GM18861 (cell line): ENCODE data around the gene COG4.
"Not testable (repeated sequence)": the region's sequence is repeated elsewhere in the genome, so short reads cannot be mapped to it uniquely, and the experiment has no call there.

ENCODE experiments used
- ATAC-seq: cut with Tn5 transposase; IDR thresholded peaks from one replicate; pipeline ENCODE4 v1.9.1; 2021; ENCODE audit not compliant: unreplicated experiment

The COG4 gene

DNA sequence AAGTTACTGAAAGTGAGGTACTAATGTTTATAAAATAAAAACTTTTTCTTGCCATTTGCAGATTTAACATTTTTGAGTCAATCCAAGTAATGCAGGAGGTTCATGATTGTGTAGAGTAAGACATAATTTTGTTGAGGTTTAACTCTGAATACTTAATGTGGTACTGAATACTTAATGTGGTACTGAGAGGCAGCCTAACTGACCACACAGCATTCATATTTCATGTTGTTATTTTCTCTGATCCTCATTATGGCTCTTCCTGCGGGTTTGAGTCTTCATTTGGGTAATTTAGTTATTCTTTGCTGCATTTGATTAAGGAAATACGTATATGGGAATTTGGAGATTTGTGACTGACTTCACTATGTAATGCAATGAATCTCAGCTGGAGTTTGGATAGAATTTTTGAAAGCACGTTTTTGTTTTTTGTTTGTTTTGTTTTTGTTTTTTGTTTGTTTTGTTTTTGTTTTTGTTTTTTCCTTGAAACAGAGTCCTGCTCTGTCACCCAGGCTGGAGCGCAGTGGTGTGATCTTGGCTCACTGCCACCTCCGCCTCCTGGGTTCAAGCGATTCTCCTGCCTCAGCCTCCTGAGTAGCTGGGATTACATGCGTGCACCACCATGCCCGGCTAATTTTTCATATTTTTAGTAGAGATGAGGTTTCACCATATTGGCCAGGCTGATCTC is 4.1 kb upstream of the COG4 start:
- ATAC-seq: no peak

DNA sequence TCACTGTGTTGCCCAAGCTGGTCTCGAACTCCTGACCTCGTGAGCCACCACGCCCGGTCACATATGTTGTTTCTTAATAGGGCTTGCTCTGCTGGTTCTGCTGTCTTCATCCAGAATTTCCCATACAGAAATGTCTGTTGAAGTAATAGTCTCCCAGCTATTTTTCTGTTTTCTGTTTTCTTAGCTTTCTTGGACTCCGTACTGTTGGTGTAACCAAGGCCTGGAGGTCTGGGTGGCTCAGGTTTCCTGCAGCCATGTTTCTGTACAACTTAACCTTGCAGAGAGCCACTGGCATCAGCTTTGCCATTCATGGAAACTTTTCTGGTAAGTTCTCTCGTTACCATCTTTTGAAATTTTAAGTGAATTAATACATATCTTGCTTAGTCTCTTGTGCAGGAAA is 3.0 kb upstream of the COG4 start:
- no peak for ATAC-seq

DNA sequence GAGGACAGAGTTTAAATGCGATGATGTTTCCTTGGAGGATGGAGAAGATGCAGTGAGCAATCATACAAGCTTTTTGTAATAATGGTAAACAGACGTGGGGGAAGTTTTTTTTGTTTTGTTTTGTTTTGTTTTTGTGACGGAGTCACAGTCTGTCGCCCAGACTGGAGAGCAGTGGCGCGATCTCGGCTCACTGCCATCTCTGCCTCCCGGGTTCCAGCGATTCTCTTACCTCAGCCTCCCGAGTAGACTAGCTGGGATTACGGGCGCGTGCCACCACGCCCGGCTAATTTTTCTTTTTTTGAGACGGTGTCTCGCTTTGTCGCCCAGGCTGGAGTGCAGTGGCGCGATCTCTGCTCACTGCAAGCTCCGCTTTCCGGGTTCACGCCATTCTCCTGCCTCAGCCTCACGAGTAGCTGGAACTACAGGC is 1.1 kb upstream of the COG4 start:
- ATAC-seq: not testable (repeated sequence)

DNA sequence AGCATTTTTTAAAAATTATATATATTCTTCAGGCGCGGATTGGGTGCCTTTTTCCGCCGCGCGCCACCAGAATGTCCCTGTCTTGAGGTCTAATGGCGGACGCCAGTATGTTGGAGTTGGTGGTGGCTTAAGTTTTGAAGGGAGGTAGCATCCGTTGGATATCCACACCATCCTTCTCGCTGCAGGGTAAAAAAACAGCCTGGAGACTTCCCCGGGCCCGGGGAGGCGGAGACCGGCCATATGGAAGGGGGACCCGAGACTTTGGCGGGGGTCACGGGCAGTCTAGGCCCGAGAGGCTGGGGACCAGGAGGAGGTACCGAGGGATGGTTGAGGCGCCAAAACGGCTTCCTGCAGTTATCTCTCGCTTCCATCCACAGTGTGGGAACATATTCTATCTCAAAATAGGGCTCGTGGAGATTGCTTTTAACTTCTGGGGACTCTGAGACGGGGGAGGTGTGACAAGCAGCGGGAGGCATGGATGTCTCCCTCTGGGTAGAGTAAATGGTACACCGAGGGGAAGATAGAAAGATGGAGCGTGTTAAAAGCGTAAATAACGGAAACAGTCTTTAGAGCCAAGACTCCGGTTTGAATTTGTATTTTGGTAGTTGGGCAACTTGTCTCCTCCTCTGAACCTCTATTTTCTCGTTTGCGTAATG is 517 bp upstream of the COG4 start, which contains the start of gene SF3B3:
SF3B3 (plus strand) TSS at position 74 of the 656 bp plus-strand sequence. CDS start 2,841 bp downstream, outside the sequence.
- ATAC-seq: peak; percentile 35

DNA sequence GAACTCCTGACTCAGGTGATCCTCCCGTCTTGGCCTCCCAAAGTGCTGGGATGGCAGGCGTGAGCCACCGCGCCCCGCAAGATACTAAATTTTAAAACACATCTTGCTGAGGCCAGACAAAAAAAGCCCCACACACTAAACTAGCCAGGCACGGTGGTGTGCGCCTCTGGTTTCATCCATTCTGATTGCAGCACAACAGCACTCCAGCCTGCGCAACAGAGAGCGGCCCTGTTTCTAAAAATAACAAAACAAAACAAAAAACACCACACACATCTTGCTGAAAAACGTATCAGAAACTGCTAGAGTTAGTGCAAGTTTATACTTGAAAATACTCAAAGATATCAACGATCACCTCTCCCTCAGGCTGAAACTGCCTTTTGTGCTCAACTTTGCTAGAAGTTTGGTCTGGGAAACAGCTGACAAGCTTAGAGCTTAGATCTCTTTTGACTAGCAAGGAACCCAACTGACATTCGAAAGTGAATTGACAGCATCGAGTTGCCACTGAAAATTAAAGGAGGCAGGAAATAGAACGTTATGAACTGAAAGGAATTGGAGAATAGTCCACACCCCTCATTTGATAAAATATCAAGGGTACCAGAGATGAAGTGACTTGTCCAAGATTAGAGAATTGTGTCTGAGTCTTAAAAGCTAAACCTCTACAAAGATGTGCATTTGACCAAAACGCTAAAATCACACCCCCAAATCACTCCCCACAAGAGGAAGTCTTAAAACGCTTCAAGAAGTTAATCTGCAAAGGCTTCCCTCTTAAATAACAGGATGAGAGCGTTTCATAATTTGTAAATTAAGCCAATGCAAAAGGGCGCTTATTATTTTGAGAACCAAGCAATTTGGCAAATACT is 908 bp downstream of the COG4 start:
- no peak for ATAC-seq

DNA sequence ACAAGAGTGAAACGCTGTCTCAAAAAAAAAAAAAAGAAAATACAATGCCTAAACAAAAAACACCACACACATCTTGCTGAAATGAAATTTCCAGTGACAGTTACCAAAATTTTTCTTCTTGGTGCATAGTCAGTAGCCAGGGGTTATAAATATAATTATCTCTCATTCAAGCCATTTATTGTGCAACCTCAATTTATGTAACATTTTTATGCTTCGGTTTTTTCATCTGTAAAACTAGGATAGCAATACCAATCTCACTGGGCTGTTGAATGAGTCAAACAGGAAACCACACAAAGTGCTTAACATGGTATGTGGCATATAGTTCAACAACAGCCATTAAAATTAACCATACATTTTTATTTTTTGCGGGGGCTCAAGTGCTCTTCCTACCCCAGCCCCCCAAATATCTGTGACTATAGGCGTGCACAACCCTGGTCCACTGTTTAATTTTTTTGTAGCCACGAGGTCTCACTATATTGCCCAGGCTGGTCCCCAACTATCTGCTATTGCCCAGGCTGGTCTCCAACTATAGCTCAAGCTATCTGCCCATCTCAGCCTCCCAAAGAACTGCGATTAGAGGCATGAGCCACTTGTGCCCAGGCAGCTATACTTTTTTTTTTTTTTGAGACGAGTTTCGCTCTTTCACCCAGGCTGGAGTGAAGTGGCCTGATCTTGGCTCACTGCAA is 2.6 kb downstream of the COG4 start:
- ATAC-seq: no peak

DNA sequence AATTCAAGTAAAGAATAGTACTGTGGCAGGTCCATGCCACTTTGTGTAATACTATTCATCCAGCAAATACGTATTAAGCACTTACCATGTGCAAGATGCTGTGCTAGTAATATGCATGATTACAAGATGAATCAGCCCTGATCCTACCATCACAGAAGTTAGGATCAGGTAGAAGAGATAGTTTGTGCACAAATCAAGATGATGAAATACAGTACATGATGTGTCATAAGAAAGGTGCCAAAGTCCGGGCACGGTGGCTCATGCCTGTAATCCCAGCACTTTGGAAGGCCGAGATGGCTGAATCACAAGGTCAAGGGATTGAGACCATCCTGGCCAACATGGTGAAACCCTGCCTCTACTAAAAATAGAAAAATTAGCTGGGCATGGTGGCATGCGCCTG is 10.9 kb downstream of the COG4 start:
- no peak for ATAC-seq

DNA sequence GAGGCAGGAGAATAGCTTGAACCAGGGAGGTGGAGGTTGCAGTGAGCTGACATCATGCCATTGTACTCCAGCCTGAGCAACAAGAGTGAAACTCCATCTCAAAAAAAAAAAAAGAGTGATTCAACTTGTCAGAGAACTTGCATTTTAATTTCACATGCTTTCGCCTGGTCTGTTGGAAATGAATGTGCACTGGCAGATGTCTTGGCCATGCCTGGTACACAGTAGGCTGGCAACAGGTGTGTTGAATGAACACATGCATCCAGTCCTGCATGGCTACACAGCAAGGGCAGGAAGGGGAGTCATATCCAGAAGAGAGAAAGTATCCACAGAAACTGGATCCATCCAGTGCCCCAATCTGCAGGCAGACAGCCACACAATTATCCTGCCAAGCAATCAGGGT is 11.5 kb downstream of the COG4 start:
- no peak for ATAC-seq

DNA sequence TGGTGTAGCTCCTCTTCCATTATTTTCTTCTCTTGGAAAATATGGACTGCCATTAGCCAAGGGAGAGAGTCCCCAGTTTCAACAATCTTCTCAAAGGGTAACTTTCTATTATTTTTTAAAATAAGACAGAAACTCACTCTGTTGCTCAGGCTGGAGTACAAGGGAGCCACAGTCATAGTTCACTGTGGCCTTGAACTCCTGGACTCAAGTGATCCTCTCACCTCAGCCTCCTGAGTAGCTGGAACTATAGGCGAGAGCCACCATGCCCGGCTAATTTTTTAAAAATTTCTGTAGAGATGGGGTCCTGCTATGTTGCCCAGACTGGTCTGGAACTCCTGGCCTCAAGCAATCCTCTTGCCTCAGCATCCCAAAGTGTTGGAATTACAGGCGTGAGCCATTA is 13.1 kb downstream of the COG4 start:
- no peak for ATAC-seq

DNA sequence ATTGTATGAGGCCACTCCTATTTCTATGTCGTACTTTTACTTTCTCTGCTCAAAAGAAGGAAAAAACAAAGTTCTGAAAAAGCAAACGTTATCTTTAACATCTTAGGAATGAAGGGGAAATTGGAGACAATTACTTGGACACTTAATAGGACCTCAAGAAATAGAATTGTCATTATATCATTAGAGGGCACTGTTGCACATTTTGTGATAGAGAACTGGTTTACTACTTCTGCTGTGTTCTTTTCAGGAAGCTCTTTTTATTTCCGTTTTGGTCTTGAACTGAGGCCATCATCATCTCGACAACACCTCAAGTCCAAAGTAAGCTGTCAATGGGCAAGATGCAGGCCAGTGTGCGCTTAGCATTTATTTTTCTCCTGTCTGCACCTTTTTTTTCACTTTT is 14.6 kb downstream of the COG4 start:
- no peak for ATAC-seq

DNA sequence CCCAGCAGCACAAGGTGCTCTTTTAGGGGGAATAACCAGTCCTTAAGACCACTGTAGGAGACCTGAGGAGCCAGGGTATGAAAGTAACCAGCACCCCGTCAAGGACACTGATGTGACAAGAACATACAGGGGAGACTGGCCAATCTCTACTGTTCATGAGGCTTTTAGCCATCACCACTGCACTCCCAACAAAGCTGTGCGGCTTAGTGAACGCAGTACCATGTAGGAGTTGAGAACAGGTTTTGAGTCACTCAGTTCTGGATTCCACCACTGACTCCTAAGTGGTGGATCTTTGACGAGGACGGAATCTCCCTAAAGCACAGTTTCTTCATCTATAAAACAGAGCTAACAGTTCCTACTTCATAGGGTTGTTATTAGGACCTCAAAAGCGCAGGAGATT is 26.8 kb downstream of the COG4 start:
- ATAC-seq: no peak

DNA sequence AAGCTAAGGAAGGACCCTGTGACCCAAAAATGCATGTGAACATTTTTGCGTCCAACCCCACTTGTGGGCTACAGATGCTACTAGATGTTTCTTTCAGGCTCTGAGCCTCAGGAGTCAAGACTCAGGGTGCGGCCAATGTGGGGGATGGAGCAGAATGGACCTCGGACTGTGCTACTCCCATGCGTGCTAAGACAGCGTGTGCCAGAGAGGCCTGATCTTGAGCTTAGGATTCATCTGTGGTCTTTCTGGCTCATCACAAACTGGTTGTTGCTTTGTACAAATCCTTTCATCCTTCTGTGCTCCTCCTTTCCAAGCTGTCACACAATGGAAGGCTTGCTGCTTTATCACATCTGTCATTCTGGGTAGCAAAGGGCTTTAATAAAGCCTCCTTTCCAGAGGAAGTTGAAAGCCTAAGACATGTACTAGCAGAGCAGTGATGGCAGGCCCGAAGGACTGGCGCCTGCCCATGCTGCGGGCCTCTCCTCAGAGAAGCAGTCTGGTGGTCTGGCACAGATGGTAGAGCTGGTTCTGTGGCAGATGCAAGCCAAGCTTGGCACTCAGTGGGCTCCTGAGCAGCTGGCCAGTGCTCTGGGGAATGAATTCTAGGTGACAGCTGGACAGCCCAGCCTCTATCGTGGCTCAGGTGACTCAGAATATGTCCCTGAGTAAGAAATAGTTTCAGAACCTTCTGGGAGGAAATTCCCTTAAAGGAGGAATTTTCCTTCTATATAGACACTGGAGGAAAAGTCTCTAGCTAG is 27.8 kb downstream of the COG4 start:
- no peak for ATAC-seq

DNA sequence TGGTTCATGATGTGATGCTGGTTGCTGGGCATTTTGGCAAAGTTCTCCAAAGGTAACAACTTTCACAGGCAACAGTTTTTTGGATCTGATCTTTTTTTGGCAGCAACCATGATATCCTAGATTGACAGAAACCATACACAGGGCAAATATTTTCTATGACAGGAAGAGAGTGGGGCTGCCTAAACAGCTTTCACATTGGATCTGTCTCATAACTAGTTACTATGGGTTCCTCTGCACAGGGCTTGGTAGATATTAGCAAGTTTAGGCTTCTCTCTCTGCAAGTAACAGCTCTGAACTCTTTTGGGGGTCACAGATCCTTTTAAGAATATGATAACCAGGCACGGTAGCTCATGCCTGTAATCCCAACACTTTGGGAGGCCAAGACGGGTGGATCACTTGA is 28.6 kb downstream of the COG4 start:
- ATAC-seq: no peak

DNA sequence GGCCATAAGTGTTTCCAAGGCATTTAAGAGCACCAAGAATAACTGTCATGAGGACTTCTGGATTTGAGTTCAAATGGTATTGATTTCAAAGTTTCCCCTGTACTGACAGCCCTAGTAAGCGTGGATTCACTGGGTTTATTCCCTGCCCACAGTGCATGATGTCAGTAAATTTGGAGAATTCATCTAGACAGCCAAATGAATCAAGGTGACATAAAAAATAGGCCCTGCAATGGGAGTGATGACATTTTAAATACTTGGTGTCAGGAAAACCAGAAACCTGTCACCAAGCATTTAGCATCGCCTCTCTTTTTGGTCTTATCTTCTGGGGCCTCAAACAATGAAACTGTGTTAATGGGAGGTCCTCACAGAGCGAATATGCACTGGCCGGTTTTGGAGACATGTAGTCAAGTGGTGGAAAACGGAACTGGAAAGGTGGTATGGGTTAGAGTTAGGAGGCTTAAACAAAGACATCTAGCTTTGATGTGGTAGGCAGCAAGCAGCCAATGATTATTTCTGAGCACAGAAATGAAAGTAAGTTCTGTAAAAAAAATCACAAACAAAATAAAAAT is 29.1 kb downstream of the COG4 start:
- ATAC-seq: no peak

DNA sequence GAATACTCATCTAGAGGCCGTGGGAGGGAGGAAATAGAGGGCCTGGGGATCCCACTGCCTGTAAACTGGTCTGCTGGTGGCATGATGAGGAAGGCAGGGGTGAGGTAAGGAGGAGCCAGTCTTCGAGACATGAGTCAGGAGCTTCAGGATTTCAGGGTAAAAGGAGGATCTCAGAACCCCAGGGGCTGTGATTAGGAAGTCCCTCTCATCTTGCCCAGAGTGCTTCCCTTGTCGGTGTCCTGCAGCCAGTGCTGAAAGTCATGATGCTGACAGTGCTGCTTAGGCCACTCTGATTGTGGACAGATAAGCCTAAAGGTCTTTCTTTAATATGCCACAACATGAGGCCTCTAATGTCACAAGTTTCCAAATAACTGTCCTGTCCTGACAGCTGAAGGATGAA is 29.6 kb downstream of the COG4 start:
- no peak for ATAC-seq

DNA sequence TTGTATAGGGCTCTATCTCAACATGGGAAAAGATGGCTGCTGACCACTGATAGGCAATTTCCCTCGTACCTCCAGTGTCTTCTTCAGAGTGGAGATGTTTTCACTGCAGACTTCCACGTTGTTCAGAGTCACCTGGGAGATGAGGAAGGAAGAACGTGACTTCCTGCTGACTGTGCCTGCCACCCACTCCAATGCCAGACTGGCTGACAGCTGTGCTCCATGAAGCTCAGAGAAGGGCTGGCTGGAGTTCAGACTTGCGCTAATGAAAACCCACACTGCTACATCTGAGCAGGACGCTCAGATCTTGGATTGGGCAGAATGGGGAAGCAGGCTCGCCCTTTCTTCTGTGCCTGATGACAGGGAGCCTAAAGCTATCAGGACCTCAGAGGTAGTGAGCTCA is 33.1 kb downstream of the COG4 start:
- no peak for ATAC-seq

DNA sequence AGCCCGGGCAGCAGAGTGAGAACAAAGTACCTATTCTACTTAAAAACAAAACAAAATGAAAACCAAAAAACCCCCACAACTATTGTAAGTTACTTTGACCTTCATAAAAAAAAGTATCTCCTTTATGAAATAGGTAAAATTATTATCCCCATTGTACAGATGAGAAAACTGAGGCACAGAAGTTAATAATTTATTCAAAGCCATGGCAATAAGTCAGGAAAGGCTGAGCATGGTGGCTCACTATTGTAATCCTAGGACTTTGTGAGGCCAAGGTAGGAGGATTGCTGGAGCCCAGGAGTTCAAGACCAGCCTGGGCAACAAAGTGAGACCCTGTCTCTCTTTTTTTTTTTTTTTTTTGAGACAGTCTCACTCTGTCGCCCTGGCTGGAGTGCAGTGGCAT is 38.5 kb downstream of the COG4 start:
- ATAC-seq: no peak

DNA sequence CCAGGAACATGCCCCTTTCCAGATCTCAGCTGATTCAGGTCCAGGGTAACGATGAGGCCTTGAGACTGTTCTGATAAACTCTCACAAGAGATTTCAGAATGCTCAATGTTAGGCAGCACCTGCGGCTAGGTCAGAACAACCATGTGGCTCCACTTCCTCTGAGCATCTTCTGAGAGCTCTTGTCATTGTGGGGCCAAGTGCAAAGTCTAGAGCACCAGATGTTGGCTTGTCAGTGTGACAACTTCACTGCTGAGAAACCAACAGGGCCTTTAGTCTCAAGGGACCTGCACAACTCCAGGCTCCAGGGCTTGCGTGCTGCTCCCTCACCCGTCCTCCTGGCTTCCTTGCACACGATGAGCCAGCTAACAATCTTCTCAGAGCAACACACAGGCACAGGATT is 39.9 kb downstream of the COG4 start:
- ATAC-seq: peak; percentile 78

DNA sequence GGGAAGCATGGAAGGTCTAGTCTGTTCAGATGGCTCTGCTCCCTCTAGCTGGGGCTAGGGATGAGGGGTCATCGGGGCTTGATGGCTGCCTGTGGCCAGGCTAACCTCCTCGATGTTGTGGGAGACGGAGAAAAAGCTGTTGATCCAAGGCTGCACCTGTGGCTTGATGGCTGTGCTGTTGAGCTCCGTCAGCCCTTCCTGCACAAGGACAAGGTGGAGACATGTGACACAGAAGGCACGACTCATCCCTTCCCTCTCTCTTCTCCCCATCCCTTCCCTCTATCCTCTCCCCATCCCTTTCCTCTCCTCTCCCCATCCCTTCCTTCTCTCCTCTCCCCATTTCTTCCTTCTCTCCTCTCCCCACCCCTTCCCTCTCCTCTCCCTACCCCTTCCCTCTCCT is 40.7 kb downstream of the COG4 start:
- no peak for ATAC-seq

DNA sequence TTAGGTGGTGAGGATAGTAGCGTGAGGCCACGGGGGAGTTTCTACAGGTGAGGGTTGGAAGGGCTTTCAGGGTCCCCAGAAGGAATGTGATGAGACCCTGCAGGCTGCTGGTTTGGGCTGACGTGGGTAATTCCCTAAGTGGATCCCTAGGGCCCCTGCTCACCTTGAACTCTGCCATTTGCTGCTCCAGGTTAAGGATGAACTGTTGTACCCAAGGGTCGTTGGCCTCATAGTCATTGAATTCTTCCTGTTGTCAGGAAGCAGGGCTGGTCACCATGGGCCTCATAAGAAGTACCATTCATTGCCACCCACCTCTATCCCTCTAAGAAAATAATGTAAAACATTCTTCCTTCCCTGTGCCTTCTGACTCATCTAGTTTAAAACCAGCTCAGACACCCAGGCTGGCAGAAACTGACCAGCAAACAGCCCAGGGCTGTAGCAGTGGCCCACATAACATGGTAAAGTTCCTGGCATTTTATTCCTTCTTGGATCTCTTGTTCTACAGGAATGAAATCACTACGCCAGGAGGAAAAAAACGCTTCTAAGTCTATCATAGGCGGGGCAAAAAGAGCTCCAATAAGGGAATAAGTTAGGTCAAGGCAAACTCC is 41.3 kb downstream of the COG4 start:
- ATAC-seq: no peak
